ENCODE data around the gene KAZN.
A peak's percentile ranks its signal among the peaks of the same experiment; 100 is the strongest.

Gene KAZN

DNA sequence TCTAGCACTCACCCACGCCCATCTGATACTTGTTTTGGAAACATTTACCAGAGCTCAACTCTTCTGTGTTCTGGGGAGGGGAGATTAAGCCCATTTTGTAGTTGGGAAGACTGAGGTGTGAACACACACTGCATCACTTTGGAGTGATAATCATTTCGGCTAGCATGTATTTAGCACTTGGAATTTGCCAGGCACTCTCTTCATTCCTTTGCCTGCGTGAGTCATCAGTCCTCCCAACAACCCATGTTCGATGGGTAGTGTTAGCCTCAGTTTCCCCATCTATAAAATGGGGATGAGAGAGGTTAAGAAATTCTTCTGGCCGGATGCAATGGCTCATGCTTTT is 372.3 kb downstream of the KAZN start:
- Histone ChIP-seq H3K4me2 (ENCODE audit: low read length, poor library complexity, severe bottlenecking) (no peak overlapping the region), H4K91ac (ENCODE audit: low read length) (no peak overlapping the region), H2BK12ac (ENCODE audit: low read length in 2 of 2) (peak overlapping the region; percentile 7 to 11), H2AK5ac (ENCODE audit: low read length, severe bottlenecking) (no peak overlapping the region), H3K9me3 (ENCODE audit: control insufficient read depth, low read length) (peaks cover 6% of the 10 kb centered on the region), H3K4ac (ENCODE audit: low read depth in 1 of 2, low read length in 2 of 2) (peak overlapping the region; percentile 11 to 24), H2AFZ (ENCODE audit: low read depth, low read length) (no peak overlapping the region), H3K9ac (ENCODE audit: low read length) (peak overlapping the region; percentile 79), H3K4me1 (ENCODE audit: control insufficient read depth, insufficient read depth, low read depth, low read length) (peaks cover 23% of the 10 kb centered on the region), H3K27me3 (ENCODE audit: control insufficient read depth in 1 of 2, insufficient read depth in 1 of 2, low read length in 2 of 2) (no peaks in the 10 kb centered on the region), H3K23ac (ENCODE audit: low read length in 2 of 2) (no peak overlapping the region), H2BK120ac (ENCODE audit: low read depth, low read length) (no peak overlapping the region), H2BK5ac (ENCODE audit: low read depth, low read length, poor library complexity, severe bottlenecking) (no peak overlapping the region), H3K36me3 (ENCODE audit: control insufficient read depth in 1 of 2, insufficient read depth in 2 of 2, low read depth in 1 of 2, low read length in 2 of 2) (peaks cover 0 to 27% of the 10 kb centered on the region in 2 experiments), H3K14ac (ENCODE audit: low read length in 2 of 2) (no peak overlapping the region), H2BK15ac (ENCODE audit: low read depth, poor library complexity, severe bottlenecking) (no peak overlapping the region), H4K8ac (ENCODE audit: low read length) (no peak overlapping the region), H3K4me3 (ENCODE audit: insufficient read depth in 1 of 2, low read depth in 1 of 2, low read length in 2 of 2) (peak overlapping the region in 1 of 2 experiments; percentile 60), H3K27ac (ENCODE audit: low read length, poor library complexity, severe bottlenecking) (no peak overlapping the region), H3K79me1 (replicated peaks; ENCODE audit: low read length, poor library complexity, severe bottlenecking) (peaks cover 34% of the 10 kb centered on the region), H3K18ac (ENCODE audit: low read depth in 1 of 2, low read length in 2 of 2) (peak overlapping the region in 1 of 2 experiments; percentile 34)
- WGBS, result 86% methylated on average over 4 of the region's 5 CpGs
- no peak for DNase-seq

GRCh38 chr1:14971221-14971620 is 372.7 kb downstream of the KAZN start:
- peaks cover 0 to 30% of the 10 kb centered on the region in 2 experiments for H3K36me3 ChIP-seq (ENCODE audit: control insufficient read depth in 1 of 2, insufficient read depth in 2 of 2, low read depth in 1 of 2, low read length in 2 of 2)
- H2AFZ ChIP-seq (ENCODE audit: low read depth, low read length), result no peak overlapping the region
- no peak overlapping the region for H2BK15ac ChIP-seq (ENCODE audit: low read depth, poor library complexity, severe bottlenecking)
- H3K4me1 ChIP-seq (ENCODE audit: control insufficient read depth, insufficient read depth, low read depth, low read length), result peaks cover 25% of the 10 kb centered on the region
- H3K27ac ChIP-seq (ENCODE audit: low read length, poor library complexity, severe bottlenecking), result no peak overlapping the region
- H3K14ac ChIP-seq (ENCODE audit: low read length in 2 of 2), result no peak overlapping the region
- H2BK120ac ChIP-seq (ENCODE audit: low read depth, low read length), result no peak overlapping the region
- peak overlapping the region; percentile 77 for H3K9ac ChIP-seq (ENCODE audit: low read length)
- H3K27me3 ChIP-seq (ENCODE audit: control insufficient read depth in 1 of 2, insufficient read depth in 1 of 2, low read length in 2 of 2), result no peaks in the 10 kb centered on the region
- H3K4me2 ChIP-seq (ENCODE audit: low read length, poor library complexity, severe bottlenecking), result no peak overlapping the region
- H3K4me3 ChIP-seq (ENCODE audit: insufficient read depth in 1 of 2, low read depth in 1 of 2, low read length in 2 of 2), result no peak overlapping the region
- H3K79me1 ChIP-seq (replicated peaks; ENCODE audit: low read length, poor library complexity, severe bottlenecking), result peaks cover 36% of the 10 kb centered on the region
- no peak overlapping the region for H2BK5ac ChIP-seq (ENCODE audit: low read depth, low read length, poor library complexity, severe bottlenecking)
- H2BK12ac ChIP-seq (ENCODE audit: low read length in 2 of 2), result no peak overlapping the region
- peaks cover 6% of the 10 kb centered on the region for H3K9me3 ChIP-seq (ENCODE audit: control insufficient read depth, low read length)
- H2AK5ac ChIP-seq (ENCODE audit: low read length, severe bottlenecking), result no peak overlapping the region
- no peak overlapping the region for H3K18ac ChIP-seq (ENCODE audit: low read depth in 1 of 2, low read length in 2 of 2)
- DNase-seq, result no peak
- no peak overlapping the region for H4K8ac ChIP-seq (ENCODE audit: low read length)
- no peak overlapping the region for H3K23ac ChIP-seq (ENCODE audit: low read length in 2 of 2)
- WGBS, result 88% methylated on average over 12 of the region's 12 CpGs
- H4K91ac ChIP-seq (ENCODE audit: low read length), result no peak overlapping the region
- H3K4ac ChIP-seq (ENCODE audit: low read depth in 1 of 2, low read length in 2 of 2), result no peak overlapping the region

DNA sequence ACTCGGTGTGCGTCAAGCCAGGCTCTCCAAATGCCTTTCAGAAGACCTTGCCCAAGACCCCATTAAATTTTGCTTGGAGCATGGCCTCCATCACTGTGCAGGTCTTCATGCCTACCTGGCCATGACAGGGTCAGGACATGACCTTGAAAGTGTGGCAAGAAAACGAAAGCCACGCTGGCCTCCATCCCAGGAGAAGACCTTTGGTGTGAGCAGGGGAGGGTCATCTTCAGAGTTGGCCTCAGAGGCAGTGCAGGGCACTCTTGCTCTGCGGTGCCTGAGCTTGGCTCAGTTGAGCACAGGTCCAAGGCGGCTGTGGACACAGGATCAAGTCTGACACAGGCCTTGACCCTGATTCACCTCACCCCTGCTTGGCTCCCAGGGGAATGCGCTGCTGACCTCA is 373.6 kb downstream of the KAZN start:
- H2BK12ac ChIP-seq (ENCODE audit: low read length in 2 of 2), result peak overlapping the region; percentile 38 to 40
- H2BK120ac ChIP-seq (ENCODE audit: low read depth, low read length), result peak overlapping the region; percentile 45
- H3K9ac ChIP-seq (ENCODE audit: low read length), result no peak overlapping the region
- peak overlapping the region; percentile 55 for H4K8ac ChIP-seq (ENCODE audit: low read length)
- H2AFZ ChIP-seq (ENCODE audit: low read depth, low read length), result no peak overlapping the region
- H3K4ac ChIP-seq (ENCODE audit: low read depth in 1 of 2, low read length in 2 of 2), result peak overlapping the region in 1 of 2 experiments; percentile 29
- H3K79me1 ChIP-seq (replicated peaks; ENCODE audit: low read length, poor library complexity, severe bottlenecking), result peaks cover 33% of the 10 kb centered on the region
- H4K91ac ChIP-seq (ENCODE audit: low read length), result peak overlapping the region; percentile 87
- H3K27me3 ChIP-seq (ENCODE audit: control insufficient read depth in 1 of 2, insufficient read depth in 1 of 2, low read length in 2 of 2), result no peaks in the 10 kb centered on the region
- peaks cover 6% of the 10 kb centered on the region for H3K9me3 ChIP-seq (ENCODE audit: control insufficient read depth, low read length)
- H3K4me1 ChIP-seq (ENCODE audit: control insufficient read depth, insufficient read depth, low read depth, low read length), result peaks cover 32% of the 10 kb centered on the region
- no peak overlapping the region for H3K14ac ChIP-seq (ENCODE audit: low read length in 2 of 2)
- 72% methylated on average over 7 of the region's 7 CpGs for WGBS
- no peak overlapping the region for H3K4me3 ChIP-seq (ENCODE audit: insufficient read depth in 1 of 2, low read depth in 1 of 2, low read length in 2 of 2)
- peak overlapping the region; percentile 26 for H2BK15ac ChIP-seq (ENCODE audit: low read depth, poor library complexity, severe bottlenecking)
- peak overlapping the region in 1 of 2 experiments; percentile 72 for H3K18ac ChIP-seq (ENCODE audit: low read depth in 1 of 2, low read length in 2 of 2)
- H3K23ac ChIP-seq (ENCODE audit: low read length in 2 of 2), result no peak overlapping the region
- H3K27ac ChIP-seq (ENCODE audit: low read length, poor library complexity, severe bottlenecking), result no peak overlapping the region
- peak overlapping the region; percentile 29 for H2AK5ac ChIP-seq (ENCODE audit: low read length, severe bottlenecking)
- H2BK5ac ChIP-seq (ENCODE audit: low read depth, low read length, poor library complexity, severe bottlenecking), result no peak overlapping the region
- DNase-seq, result no peak
- peaks cover 0 to 32% of the 10 kb centered on the region in 2 experiments for H3K36me3 ChIP-seq (ENCODE audit: control insufficient read depth in 1 of 2, insufficient read depth in 2 of 2, low read depth in 1 of 2, low read length in 2 of 2)
- no peak overlapping the region for H3K4me2 ChIP-seq (ENCODE audit: low read length, poor library complexity, severe bottlenecking)

- Histone ChIP-seq H2AFZ (ENCODE audit: low read depth, low read length) (no peak overlapping the region), H3K9me3 (ENCODE audit: control insufficient read depth, low read length) (peaks cover 6% of the 10 kb centered on the region), H3K27ac (ENCODE audit: low read length, poor library complexity, severe bottlenecking) (no peak overlapping the region), H2BK15ac (ENCODE audit: low read depth, poor library complexity, severe bottlenecking) (no peak overlapping the region), H3K4me2 (ENCODE audit: low read length, poor library complexity, severe bottlenecking) (no peak overlapping the region), H2AK5ac (ENCODE audit: low read length, severe bottlenecking) (peak overlapping the region; percentile 1), H3K27me3 (ENCODE audit: control insufficient read depth in 1 of 2, insufficient read depth in 1 of 2, low read length in 2 of 2) (no peaks in the 10 kb centered on the region), H2BK12ac (ENCODE audit: low read length in 2 of 2) (no peak overlapping the region), H3K4me1 (ENCODE audit: control insufficient read depth, insufficient read depth, low read depth, low read length) (peaks cover 33% of the 10 kb centered on the region), H3K18ac (ENCODE audit: low read depth in 1 of 2, low read length in 2 of 2) (peak overlapping the region in 1 of 2 experiments; percentile 6), H4K91ac (ENCODE audit: low read length) (no peak overlapping the region), H3K14ac (ENCODE audit: low read length in 2 of 2) (no peak overlapping the region), H3K79me1 (replicated peaks; ENCODE audit: low read length, poor library complexity, severe bottlenecking) (peaks cover 33% of the 10 kb centered on the region), H3K4ac (ENCODE audit: low read depth in 1 of 2, low read length in 2 of 2) (no peak overlapping the region), H2BK5ac (ENCODE audit: low read depth, low read length, poor library complexity, severe bottlenecking) (no peak overlapping the region), H4K8ac (ENCODE audit: low read length) (no peak overlapping the region), H3K4me3 (ENCODE audit: insufficient read depth in 1 of 2, low read depth in 1 of 2, low read length in 2 of 2) (no peak overlapping the region), H3K36me3 (ENCODE audit: control insufficient read depth in 1 of 2, insufficient read depth in 2 of 2, low read depth in 1 of 2, low read length in 2 of 2) (peaks cover 0 to 29% of the 10 kb centered on the region in 2 experiments), H3K23ac (ENCODE audit: low read length in 2 of 2) (no peak overlapping the region), H3K9ac (ENCODE audit: low read length) (no peak overlapping the region), H2BK120ac (ENCODE audit: low read depth, low read length) (no peak overlapping the region)
- 76% methylated on average over 5 of the region's 5 CpGs for WGBS
- no peak for DNase-seq
Measured at GRCh38 chr1:14973773-14974172, 375.3 kb downstream of the KAZN start.
